Brain microvascular endothelial cell (primary cell): ENCODE results near the gene MAN2A1.

Experiments used
- DNase-seq: peaks from one replicate; pipeline ENCODE4 v3.0.0-alpha.2; 2020
- H3K27ac ChIP-seq: fragments of 250-450 bp; sonication (Bioruptor Pico); 2 replicates; pipeline ENCODE4 v1.5.1; 2020; ENCODE audit warnings: mild to moderate bottlenecking, moderate library complexity
- H3K27me3 ChIP-seq: fragments of 250-450 bp; sonication (Bioruptor Pico); replicated peaks from 2 replicates; pipeline ENCODE4 v1.5.1; 2020; ENCODE audit warnings: mild to moderate bottlenecking
- H3K36me3 ChIP-seq: fragments of 250-450 bp; sonication (Bioruptor Pico); replicated peaks from 2 replicates; pipeline ENCODE4 v1.5.1; 2020; ENCODE audit warnings: mild to moderate bottlenecking
- H3K4me3 ChIP-seq: 2 replicates; pipeline ENCODE4 v1.5.1; 2011; ENCODE audit warnings: low read depth, mild to moderate bottlenecking, control low read depth, low read length, moderate library complexity
- in situ Hi-C: cut with HindIII; loops from 2 replicates; pipeline ENCODE4 v1.10.0; 2017; ENCODE audit warnings: low sequenced_read_pairs, low pct_ligation_motif_present
- TF ChIP-seq, protein P1 (sequence below): IDR thresholded peaks from 2 replicates; pipeline ENCODE4 v1.5.1; 2011; ENCODE audit warnings: low read depth, mild to moderate bottlenecking, moderate library complexity, low read length, control low read depth, inconsistent platforms; ENCODE audit errors: missing control alignments

Gene MAN2A1

DNA sequence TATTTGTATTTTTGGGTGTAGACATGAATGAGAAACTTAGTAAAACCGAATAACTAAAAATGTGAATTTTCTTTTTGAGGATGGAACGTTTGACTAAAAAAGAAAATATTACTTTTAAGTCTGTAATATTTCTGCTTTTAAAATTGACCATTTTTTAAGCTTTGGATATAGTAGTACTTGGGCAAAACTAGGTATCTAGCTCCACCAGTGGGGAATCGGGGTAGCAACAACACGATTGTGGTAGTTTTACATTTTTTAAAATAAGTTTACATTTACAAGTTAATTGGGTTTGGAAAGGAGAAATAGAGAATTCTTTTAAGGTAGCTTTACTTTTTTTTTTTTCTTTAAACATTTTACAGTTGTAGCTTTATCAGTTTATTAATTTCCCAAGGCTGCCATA, 154.4 kb downstream of the MAN2A1 start:
- Histone ChIP-seq H3K36me3 (peaks cover 19% of the 10 kb centered on the region), H3K27me3 (no peaks in the 10 kb centered on the region)

DNA sequence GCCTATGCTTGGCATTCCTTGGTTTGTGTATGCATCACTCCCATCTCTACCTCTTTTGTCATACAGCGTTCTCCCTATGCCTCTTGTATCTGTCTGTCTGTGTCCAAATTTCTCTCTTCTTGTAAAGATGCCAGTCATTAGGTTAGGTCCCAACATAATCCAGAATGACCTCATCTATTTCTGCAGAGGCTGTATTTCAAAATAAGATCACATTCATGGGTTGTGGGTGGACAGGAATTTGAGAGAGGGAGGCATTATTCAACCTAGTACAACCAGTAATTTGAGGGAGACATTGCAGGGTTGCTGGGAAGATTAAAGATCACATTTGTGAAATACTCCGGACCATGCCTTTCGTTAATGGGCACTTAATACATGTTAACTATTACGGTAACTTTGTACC, 155.0 kb downstream of the MAN2A1 start:
- no peak overlapping the region for H3K4me3 ChIP-seq
- DNase-seq, result peak; percentile 50
- TF ChIP-seq, protein P1, sequence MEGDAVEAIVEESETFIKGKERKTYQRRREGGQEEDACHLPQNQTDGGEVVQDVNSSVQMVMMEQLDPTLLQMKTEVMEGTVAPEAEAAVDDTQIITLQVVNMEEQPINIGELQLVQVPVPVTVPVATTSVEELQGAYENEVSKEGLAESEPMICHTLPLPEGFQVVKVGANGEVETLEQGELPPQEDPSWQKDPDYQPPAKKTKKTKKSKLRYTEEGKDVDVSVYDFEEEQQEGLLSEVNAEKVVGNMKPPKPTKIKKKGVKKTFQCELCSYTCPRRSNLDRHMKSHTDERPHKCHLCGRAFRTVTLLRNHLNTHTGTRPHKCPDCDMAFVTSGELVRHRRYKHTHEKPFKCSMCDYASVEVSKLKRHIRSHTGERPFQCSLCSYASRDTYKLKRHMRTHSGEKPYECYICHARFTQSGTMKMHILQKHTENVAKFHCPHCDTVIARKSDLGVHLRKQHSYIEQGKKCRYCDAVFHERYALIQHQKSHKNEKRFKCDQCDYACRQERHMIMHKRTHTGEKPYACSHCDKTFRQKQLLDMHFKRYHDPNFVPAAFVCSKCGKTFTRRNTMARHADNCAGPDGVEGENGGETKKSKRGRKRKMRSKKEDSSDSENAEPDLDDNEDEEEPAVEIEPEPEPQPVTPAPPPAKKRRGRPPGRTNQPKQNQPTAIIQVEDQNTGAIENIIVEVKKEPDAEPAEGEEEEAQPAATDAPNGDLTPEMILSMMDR, result no peak
- no peak overlapping the region for H3K27ac ChIP-seq
- H3K36me3 ChIP-seq, result peaks cover 19% of the 10 kb centered on the region
- no peaks in the 10 kb centered on the region for H3K27me3 ChIP-seq
- in situ Hi-C loops, result no loop called here

More for the DNA sequence above, 154.4 kb downstream of the MAN2A1 start:
- H3K27ac ChIP-seq, result no peak overlapping the region
- no peak for DNase-seq
- TF ChIP-seq, protein P1, result peak; percentile 50
- H3K4me3 ChIP-seq, result no peak overlapping the region
- in situ Hi-C loops, result no loop called here

DNA sequence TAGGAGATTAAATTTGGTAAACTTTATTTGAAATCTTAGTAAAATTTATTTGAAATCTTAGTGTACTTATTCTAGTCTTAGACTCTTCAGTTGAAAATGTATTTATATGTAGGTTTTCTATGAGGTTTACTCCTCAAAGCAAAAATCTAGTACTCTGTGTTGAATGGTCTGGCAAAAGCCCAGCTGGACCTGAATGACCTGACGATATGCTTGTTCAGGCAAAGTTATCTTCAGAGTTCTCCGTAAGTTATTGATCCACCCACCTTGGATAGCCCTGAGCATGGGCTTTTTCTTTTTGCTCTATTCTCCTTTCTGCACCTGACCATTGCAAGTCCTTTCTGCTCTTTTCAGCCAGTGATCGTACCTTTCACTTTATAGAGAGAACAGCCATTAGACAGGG, 158.4 kb downstream of the MAN2A1 start:
- TF ChIP-seq, protein P1, result no peak
- Histone ChIP-seq H3K36me3 (peaks cover 11% of the 10 kb centered on the region), H3K4me3 (no peak overlapping the region), H3K27ac (no peak overlapping the region), H3K27me3 (no peaks in the 10 kb centered on the region)
- in situ Hi-C loops, result no loop called here
- DNase-seq, result no peak

DNA sequence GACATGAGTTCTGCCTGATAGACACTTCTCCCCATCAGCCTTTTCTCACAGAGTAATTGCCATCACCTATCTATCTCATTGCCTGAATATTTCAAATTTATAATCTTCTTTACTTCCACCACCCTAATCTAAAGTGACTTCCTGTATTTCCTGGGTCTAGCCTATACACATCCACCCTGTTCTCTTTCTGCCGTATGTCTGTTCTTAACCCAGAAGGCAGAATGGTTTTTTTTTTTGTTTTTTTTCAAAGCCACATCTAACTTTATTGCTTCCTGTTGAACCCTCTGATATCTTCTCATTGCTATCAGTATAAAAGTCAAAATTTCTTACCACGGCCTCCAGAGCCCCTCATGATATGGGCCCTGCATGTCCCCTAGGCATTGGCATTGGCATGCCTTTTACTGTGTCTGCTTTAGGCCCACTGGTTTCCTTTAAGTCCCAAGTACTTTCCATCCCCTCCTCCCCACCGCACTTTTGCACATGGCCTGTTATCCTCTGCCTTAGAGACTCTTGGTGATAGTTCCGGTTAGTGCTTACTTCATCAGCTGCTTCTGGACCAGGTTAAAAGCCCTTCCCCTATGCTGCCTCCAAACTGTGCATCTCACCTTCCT, 159.9 kb downstream of the MAN2A1 start:
- in situ Hi-C loops, result no loop called here
- Histone ChIP-seq H3K4me3 (no peak overlapping the region), H3K27ac (no peak overlapping the region), H3K27me3 (no peaks in the 10 kb centered on the region), H3K36me3 (peaks cover 11% of the 10 kb centered on the region)
- TF ChIP-seq, protein P1, result no peak
- DNase-seq, result no peak

DNA sequence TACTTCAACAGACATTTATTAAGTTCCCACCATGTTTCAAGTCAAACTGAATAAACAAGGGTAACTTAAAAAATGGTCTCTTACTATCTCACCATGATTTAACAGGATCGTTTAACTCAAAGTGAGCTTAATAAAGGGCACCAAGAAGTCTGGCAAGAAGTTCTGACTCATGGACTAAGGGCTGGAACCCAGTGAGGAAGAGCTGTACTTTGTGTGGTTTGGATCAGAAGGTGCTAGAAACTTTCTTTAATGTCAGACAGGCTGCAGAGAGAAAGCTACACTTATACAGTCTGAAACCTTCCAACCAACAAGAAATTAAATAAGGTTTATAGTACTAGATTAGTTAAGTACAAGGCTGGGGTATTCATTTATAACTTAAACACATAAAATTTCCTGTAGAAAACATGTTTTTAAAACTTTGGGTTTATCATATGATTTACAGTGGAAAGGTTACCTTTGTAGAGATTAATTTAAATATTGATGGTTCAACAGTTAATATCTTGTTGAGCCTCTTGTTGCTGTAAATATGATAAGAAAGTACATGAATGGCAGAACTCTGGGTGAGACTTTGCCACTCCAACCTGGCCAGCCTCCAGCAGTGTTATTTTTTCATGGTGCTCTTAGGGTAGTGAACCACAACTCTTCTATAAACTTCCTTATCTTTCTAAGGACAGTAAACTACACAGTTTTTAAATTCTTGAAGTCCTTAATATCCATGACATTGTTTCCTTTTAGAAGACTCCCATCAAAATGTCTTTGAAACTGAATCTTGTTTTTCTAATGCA, 162.8 kb downstream of the MAN2A1 start:
- Histone ChIP-seq H3K4me3 (no peak overlapping the region), H3K36me3 (peaks cover 15% of the 10 kb centered on the region), H3K27ac (no peak overlapping the region), H3K27me3 (no peaks in the 10 kb centered on the region)
- in situ Hi-C loops, result no loop called here
- TF ChIP-seq, protein P1, result no peak
- DNase-seq, result peak; percentile 32
